Thoracic aorta (tissue), 2 donors: ENCODE data around the gene PDE6D. TPM values are rescaled to one million over a fixed set of nuclear protein-coding genes. Genes with fewer than 3 reads are reported as not detected.

ENCODE experiments used
- ATAC-seq: fragments of 150-250 bp; one replicate; pipeline ENCODE4 v1.8.0; 2017; ENCODE audit warnings: low read depth; ENCODE audit not compliant: insufficient number of reproducible peaks, low FRiP score
- DNase-seq: peaks from one replicate; pipeline ENCODE4 v3.0.0-alpha.2; 2020; ENCODE audit warnings: low spot score
- H3K27ac ChIP-seq, 2 donors: fragments of 200-600 bp; sonication (generic); 1 replicate in 1 of 2; 2 replicates in 1 of 2; pipeline ENCODE4 v1.5.1; 2016; ENCODE audit warnings: mild to moderate bottlenecking in 2 of 2, moderate library complexity in 2 of 2
- H3K27me3 ChIP-seq: fragments of 200-600 bp; sonication (generic); replicated peaks from 2 replicates; pipeline ENCODE4 v1.6.0; 2016; ENCODE audit warnings: mild to moderate bottlenecking; ENCODE audit not compliant: insufficient read depth
- H3K36me3 ChIP-seq: fragments of 200-600 bp; sonication (generic); one replicate; pipeline ENCODE4 v1.5.1; 2016
- H3K4me1 ChIP-seq, 2 donors: fragments of 200-600 bp; sonication (generic); 1 replicate in 1 of 2; 2 replicates in 1 of 2; pipeline versions ENCODE4 v1.5.1 to v1.6.0; 2016; ENCODE audit warnings: low read depth in 2 of 2, mild to moderate bottlenecking in 1 of 2; ENCODE audit not compliant: control insufficient read depth in 1 of 2
- H3K4me3 ChIP-seq: fragments of 200-600 bp; sonication (generic); 2 replicates; pipeline ENCODE4 v1.5.1; 2016; ENCODE audit warnings: mild to moderate bottlenecking
- H3K9me3 ChIP-seq: fragments of 200-600 bp; sonication (generic); 2 replicates; pipeline ENCODE4 v1.5.1; 2016
- CTCF ChIP-seq: fragments of 200-600 bp; sonication (generic); IDR thresholded peaks from one replicate; pipeline ENCODE4 v1.5.1; 2019; ENCODE audit warnings: antibody characterized with exemption
- total RNA-seq, 2 donors: library from RNA; depleted of rRNA; stranded (reverse); fragments of >200 nt; gene quantifications; one replicate each; pipeline versions ENCODE4 v1.1.0 to v1.2.3, GENCODE V29; 2016

The PDE6D gene
- total RNA-seq, 2 donors from 2014 or later, result 24.9 to 30.2 TPM

DNA sequence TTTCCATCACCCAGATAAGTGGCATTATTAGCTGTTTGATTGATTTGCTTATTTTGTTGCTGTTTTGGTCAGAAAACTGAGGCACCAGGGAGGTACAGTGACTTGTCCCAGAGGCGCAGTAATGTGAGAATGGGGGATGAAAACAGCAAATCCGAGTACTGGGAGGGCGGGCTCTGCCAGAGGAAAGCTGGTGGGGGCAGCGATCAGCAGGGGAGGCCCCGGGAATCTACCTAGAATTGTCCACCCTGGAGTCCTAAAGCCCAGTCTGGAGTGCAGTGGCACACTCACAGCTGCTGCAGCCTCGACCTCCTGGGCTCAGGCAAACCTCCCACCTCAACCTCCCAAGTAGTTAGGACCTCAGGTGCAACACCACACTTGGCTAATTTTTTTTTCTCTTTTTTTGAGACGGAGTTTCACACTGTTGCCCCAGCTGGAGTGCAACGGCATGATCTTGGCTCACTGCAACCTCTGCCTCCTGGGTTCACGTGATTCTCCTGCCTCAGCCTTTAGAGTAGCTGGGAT is 89.8 kb downstream of the PDE6D start:
- Histone ChIP-seq H3K27me3 (no peaks in the 10 kb centered on the region), H3K9me3 (no peaks in the 10 kb centered on the region), H3K27ac (no peak overlapping the region), H3K4me1 (no peaks in the 10 kb centered on the region), H3K4me3 (no peak overlapping the region), H3K36me3 (no peaks in the 10 kb centered on the region)
- TF ChIP-seq CTCF, result no peak
- ATAC-seq, result no peak
- no peak for DNase-seq

DNA sequence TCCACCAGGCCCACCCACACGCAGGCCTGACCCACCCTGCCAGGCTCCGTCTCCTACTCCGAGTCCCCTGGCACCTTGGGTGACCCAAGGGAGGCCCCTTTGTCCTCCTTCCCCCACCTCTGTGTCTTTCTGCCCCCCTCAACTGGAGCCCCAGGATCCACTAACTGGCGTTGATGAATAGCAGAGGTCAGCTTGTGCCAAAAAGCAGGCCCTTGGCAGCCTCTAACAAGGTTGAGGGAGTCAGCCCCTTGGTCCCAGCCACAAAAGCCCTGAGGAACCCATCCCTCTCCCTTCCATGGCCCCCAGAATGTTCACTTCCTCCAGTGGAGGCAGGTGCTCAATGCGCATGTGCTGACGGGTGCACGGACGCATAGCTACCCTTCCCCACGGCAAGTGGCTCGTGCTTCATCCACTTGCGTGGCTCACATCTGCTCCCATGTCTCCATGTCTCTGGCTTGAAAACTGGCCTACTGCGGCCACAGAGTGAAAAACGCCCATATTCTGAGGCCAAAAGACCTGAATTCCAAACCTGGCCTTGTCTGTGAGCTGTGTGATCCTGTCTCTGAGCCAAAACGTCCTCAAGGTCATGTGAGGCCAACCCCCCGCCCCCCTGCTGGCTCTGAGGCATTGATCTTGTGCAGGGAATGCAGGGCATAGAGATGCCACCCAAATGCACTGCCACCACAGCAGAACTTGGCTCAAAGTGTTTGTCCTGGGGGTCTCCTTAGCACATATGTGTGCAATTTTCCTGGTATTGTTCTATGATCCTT is 91.8 kb downstream of the PDE6D start:
- no peaks in the 10 kb centered on the region for H3K9me3 ChIP-seq
- H3K4me1 ChIP-seq, result no peaks in the 10 kb centered on the region
- no peak for ATAC-seq
- H3K36me3 ChIP-seq, result no peaks in the 10 kb centered on the region
- no peak for DNase-seq
- H3K4me3 ChIP-seq, result no peak overlapping the region
- H3K27me3 ChIP-seq, result no peaks in the 10 kb centered on the region
- no peak overlapping the region for H3K27ac ChIP-seq
- no peak for TF ChIP-seq CTCF

DNA sequence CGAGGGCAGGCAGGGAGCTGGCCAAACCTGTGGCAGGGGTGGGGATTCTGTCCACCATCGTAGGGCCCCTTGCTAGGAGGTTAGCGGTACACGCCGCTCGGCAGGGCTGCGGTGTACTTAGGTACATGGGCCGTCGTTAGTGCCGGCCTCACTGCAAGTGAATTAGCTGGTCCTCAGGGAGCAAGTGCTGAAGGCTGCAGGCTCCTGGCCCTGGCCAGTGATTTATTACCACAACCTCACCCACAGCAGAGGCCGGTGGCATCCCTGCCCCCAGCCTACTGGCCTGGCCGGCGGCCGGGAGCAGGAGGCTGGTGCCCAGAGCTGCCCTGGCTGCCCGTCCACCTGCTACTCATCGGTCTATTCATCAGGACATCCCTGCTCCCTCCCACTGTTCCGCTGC is 92.4 kb downstream of the PDE6D start:
- H3K27me3 ChIP-seq, result no peaks in the 10 kb centered on the region
- H3K36me3 ChIP-seq, result no peaks in the 10 kb centered on the region
- H3K4me3 ChIP-seq, result no peak overlapping the region
- TF ChIP-seq CTCF, result no peak
- H3K4me1 ChIP-seq, result no peaks in the 10 kb centered on the region
- no peak overlapping the region for H3K27ac ChIP-seq
- ATAC-seq (no peak), DNase-seq (no peak)
- no peaks in the 10 kb centered on the region for H3K9me3 ChIP-seq

DNA sequence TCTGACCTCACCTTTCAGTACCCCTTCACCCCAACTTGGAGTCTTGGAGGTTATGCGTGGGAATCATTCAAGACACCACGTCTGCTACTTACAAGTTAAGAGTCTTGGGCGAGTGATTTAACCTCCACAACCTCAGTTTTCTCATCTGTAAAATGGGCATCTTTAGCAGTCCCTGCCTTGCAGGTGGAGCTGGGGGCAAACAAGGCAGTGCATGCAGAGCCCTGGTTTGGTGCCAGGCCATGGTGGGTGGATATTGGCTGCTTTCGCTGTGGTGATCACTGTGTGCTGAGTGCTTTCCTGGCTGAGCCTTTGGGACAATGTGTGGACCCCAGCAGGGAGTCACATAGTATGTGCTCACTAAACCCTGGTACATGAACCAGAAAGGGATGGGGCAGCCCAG is 93.1 kb downstream of the PDE6D start:
- no peak overlapping the region for H3K4me3 ChIP-seq
- H3K4me1 ChIP-seq, result no peaks in the 10 kb centered on the region
- no peak overlapping the region for H3K27ac ChIP-seq
- no peaks in the 10 kb centered on the region for H3K9me3 ChIP-seq
- H3K27me3 ChIP-seq, result no peaks in the 10 kb centered on the region
- no peaks in the 10 kb centered on the region for H3K36me3 ChIP-seq
- DNase-seq (no peak), ATAC-seq (no peak)
- no peak for TF ChIP-seq CTCF

GRCh38 chr2:231687133-231687852 is 93.8 kb downstream of the PDE6D start:
- ATAC-seq (no peak), DNase-seq (no peak)
- no peaks in the 10 kb centered on the region for H3K4me1 ChIP-seq
- no peak overlapping the region for H3K4me3 ChIP-seq
- no peaks in the 10 kb centered on the region for H3K36me3 ChIP-seq
- H3K27ac ChIP-seq, result no peak overlapping the region
- H3K9me3 ChIP-seq, result no peaks in the 10 kb centered on the region
- peak; percentile 39 for TF ChIP-seq CTCF
- H3K27me3 ChIP-seq, result no peaks in the 10 kb centered on the region
